ENCODE results near the gene GALC. TPM values are rescaled to one million over a fixed set of nuclear protein-coding genes. Genes with fewer than 3 reads are reported as not detected.
"Not testable (repeated sequence)": the region's sequence is repeated elsewhere in the genome, so short reads cannot be mapped to it uniquely, and the experiment has no call there.

Gene GALC
- total RNA-seq, 2 donors from 2014 or later, result 19.7 to 42.5 TPM

DNA sequence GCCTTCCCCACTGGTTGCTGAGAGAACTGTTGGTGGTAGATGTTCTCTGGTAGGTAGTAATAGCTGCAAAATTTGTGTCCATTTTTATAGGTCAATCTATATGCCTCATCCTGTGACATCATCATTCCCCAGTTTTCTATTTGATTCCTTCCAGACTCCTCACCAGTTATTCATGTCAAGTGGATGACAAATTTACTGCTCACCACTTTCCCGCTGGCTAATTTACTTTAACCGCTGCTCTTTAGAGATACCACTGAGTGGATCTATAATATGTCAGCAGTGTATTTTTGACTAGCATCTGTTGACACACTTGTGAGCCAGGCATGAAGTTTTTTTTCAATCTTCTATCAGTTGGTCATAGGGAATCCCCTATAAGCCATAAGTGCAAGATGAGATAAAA is 36.5 kb upstream of the GALC start:
- no peak for ATAC-seq
- no peaks in the 10 kb centered on the region for H3K9me3 ChIP-seq
- no peak overlapping the region for H3K4me3 ChIP-seq
- H3K27me3 ChIP-seq, result no peaks in the 10 kb centered on the region
- no peaks in the 10 kb centered on the region for H3K36me3 ChIP-seq (replicated peaks in 1 of 2; ENCODE audit: insufficient read depth in 1 of 2, low read depth in 2 of 2)
- no peak for DNase-seq
- 72 to 73% methylated on average over 2 of the region's 2 CpGs for WGBS, 2 donors
- H3K4me1 ChIP-seq, result peaks cover 3% of the 10 kb centered on the region
- no peak overlapping the region for H3K27ac ChIP-seq
- TF ChIP-seq CTCF (IDR thresholded peaks at IDR 0.05), result no peak
- no peak for TF ChIP-seq POLR2A (IDR thresholded peaks at IDR 0.05)
- intact Hi-C loops (cut with DNase I), result no loop called here

- ATAC-seq, result no peak
- Histone ChIP-seq H3K36me3 (replicated peaks in 1 of 2; ENCODE audit: insufficient read depth in 1 of 2, low read depth in 2 of 2) (no peaks in the 10 kb centered on the region), H3K9me3 (no peaks in the 10 kb centered on the region), H3K27me3 (no peaks in the 10 kb centered on the region), H3K27ac (no peak overlapping the region), H3K4me1 (peaks cover 6% of the 10 kb centered on the region), H3K4me3 (no peak overlapping the region)
- no peak for DNase-seq
- TF ChIP-seq POLR2A (IDR thresholded peaks at IDR 0.05) (no peak), CTCF (IDR thresholded peaks at IDR 0.05) (no peak)
- 47 to 51% methylated on average over 2 of the region's 2 CpGs for WGBS, 2 donors
- intact Hi-C loops (cut with DNase I), result no loop called here
These were observed 33.9 kb upstream of the GALC start for GRCh38 chr14:88026890-88027289.

- no peaks in the 10 kb centered on the region for H3K36me3 ChIP-seq (replicated peaks in 1 of 2; ENCODE audit: insufficient read depth in 1 of 2, low read depth in 2 of 2)
- H3K27me3 ChIP-seq, result no peaks in the 10 kb centered on the region
- H3K27ac ChIP-seq, result no peak overlapping the region
- WGBS, 2 donors, result 47 to 57% methylated on average over 3 of the region's 3 CpGs
- peaks cover 6% of the 10 kb centered on the region for H3K4me1 ChIP-seq
- DNase-seq (no peak), ATAC-seq (no peak)
- no peaks in the 10 kb centered on the region for H3K9me3 ChIP-seq
- no peak overlapping the region for H3K4me3 ChIP-seq
- no peak for TF ChIP-seq CTCF (IDR thresholded peaks at IDR 0.05)
- no peak for TF ChIP-seq POLR2A (IDR thresholded peaks at IDR 0.05)
- intact Hi-C loops (cut with DNase I), result no loop called here
These were observed 32.3 kb upstream of the GALC start for GRCh38 chr14:88025313-88025712.

DNA sequence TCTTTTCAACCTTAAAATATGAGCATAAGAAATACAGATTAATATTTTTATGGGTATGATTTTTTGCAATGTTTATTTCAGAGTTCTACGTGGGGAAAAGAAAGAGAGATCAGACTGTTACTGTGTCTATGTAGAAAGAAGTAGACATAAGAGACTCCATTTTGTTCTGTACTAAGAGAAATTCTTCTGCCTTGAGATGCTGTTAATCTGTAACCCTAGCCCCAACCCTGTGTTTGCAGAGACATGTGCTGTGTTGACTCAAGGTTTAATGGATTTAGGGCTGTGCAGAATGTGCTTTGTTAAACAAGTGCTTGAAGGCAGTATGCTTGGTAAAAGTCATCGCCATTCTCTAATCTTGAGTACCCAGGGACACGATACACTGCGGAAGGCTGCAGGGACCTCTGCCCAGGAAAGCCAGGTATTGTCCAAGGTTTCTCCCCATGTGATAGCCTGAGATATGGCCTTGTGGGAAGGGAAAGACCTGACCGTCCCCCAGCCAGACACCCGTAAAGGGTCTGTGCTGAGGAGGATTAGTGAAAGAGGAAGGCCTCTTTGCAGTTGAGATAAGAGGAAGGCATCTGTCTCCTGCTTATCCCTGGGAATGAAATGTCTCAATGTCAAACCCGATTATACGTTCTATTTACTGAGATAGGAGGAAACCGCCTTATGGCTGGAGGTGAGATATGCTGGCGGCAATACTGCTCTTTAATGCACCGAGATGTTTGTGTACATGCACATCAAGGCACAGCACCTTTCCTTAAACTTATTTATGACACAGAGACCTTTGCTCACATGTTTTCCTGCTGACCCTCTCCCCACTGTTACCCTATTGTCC is 31.5 kb upstream of the GALC start:
- H3K27me3 ChIP-seq; H3K4me1 ChIP-seq; DNase-seq; H3K9me3 ChIP-seq; ATAC-seq; H3K27ac ChIP-seq; H3K36me3 ChIP-seq (replicated peaks in 1 of 2; ENCODE audit: insufficient read depth in 1 of 2, low read depth in 2 of 2); intact Hi-C loops (cut with DNase I); H3K4me3 ChIP-seq: not testable (repeated sequence)
- WGBS, 2 donors, result 32 to 51% methylated on average over 11 of the region's 11 CpGs

DNA sequence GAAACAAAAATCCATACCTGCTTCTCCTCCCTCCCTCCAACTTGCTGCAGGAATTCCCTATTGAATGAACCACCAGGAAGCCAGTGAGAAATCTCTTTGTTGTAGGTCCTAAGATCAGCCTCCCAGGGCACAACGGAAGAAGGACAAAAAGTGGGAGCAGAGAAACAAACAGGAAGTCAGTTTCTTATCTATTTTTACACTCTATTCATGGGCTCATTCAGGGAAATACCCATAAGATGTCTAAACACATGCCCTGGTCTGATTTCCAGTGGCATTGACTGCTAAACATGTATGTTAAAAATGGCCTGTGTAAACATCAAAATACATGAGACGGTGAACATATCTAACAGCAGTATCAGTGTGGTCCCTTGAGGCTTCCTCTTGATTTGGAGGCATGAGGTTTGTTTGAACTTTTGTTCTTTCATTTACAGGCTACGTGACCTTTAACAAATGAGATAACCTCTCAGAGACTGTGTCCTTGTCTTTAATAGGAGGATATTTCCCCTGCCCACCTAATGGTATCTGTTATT is 30.7 kb upstream of the GALC start:
- H3K4me3 ChIP-seq, result no peak overlapping the region
- intact Hi-C loops (cut with DNase I), result no loop called here
- ATAC-seq, result no peak
- DNase-seq, result no peak
- H3K9me3 ChIP-seq, result no peaks in the 10 kb centered on the region
- TF ChIP-seq CTCF (IDR thresholded peaks at IDR 0.05), result no peak
- TF ChIP-seq POLR2A (IDR thresholded peaks at IDR 0.05), result no peak
- no peaks in the 10 kb centered on the region for H3K27me3 ChIP-seq
- peaks cover 6% of the 10 kb centered on the region for H3K4me1 ChIP-seq
- 22 to 39% methylated on average over 3 of the region's 3 CpGs for WGBS, 2 donors
- H3K27ac ChIP-seq, result no peak overlapping the region
- H3K36me3 ChIP-seq (replicated peaks in 1 of 2; ENCODE audit: insufficient read depth in 1 of 2, low read depth in 2 of 2), result no peaks in the 10 kb centered on the region
